HG02588 (cell line): ENCODE data around the gene TAS2R40.
A peak's percentile ranks its signal among the peaks of the same experiment; 100 is the strongest.

Experiments used
- ATAC-seq: cut with Tn5 transposase; IDR thresholded peaks from one replicate; pipeline ENCODE4 v1.9.1; 2021; ENCODE audit warnings: mild to moderate bottlenecking, moderate library complexity; ENCODE audit not compliant: unreplicated experiment

The TAS2R40 gene

GRCh38 chr7:143222782-143223181, 945 bp downstream of the TAS2R40 start:
- ATAC-seq = no peak

- no peak for ATAC-seq
These were observed 1.9 kb downstream of the TAS2R40 start for GRCh38 chr7:143223784-143224183.

GRCh38 chr7:143225047-143225446, 3.2 kb downstream of the TAS2R40 start:
- ATAC-seq = no peak

- no peak for ATAC-seq
These were observed 6.0 kb downstream of the TAS2R40 start for GRCh38 chr7:143227806-143228205.

GRCh38 chr7:143229054-143229790, 7.4 kb downstream of the TAS2R40 start:
- ATAC-seq = no peak

GRCh38 chr7:143230602-143231457, 9.0 kb downstream of the TAS2R40 start:
- ATAC-seq = no peak

GRCh38 chr7:143233816-143234532, 12.1 kb downstream of the TAS2R40 start:
- ATAC-seq = no peak

GRCh38 chr7:143234533-143234875, 12.7 kb downstream of the TAS2R40 start:
- ATAC-seq = no peak

GRCh38 chr7:143235561-143235960, 13.7 kb downstream of the TAS2R40 start:
- ATAC-seq = no peak

GRCh38 chr7:143236408-143236990, 14.7 kb downstream of the TAS2R40 start:
- ATAC-seq = no peak

GRCh38 chr7:143237366-143237765, 15.5 kb downstream of the TAS2R40 start:
- ATAC-seq = no peak

GRCh38 chr7:143238289-143238980, 16.6 kb downstream of the TAS2R40 start:
- no peak for ATAC-seq

- no peak for ATAC-seq
These were observed 18.0 kb downstream of the TAS2R40 start for GRCh38 chr7:143239813-143240212.

- ATAC-seq = peak; percentile 95
These were observed 18.7 kb downstream of the TAS2R40 start for GRCh38 chr7:143240291-143241168.

GRCh38 chr7:143242306-143242705, 20.5 kb downstream of the TAS2R40 start:
- no peak for ATAC-seq

- no peak for ATAC-seq
These were observed 21.3 kb downstream of the TAS2R40 start for GRCh38 chr7:143243111-143243510.

GRCh38 chr7:143243614-143244013, 21.8 kb downstream of the TAS2R40 start:
- ATAC-seq = no peak

- no peak for ATAC-seq
These were observed 22.5 kb downstream of the TAS2R40 start for GRCh38 chr7:143244321-143244720.

GRCh38 chr7:143245123-143245522, 23.3 kb downstream of the TAS2R40 start:
- ATAC-seq = no peak

- no peak for ATAC-seq
These were observed 25.5 kb downstream of the TAS2R40 start for GRCh38 chr7:143247372-143247771.
